IMR-90 (cell line): ENCODE data around the gene ARRDC1. TPM values are rescaled to one million over a fixed set of nuclear protein-coding genes. Genes with fewer than 3 reads are reported as not detected.

Source experiments
- ATAC-seq: fragments of 200-7000 bp; cut with Tn5 transposase; 2 replicates; pipeline ENCODE4 v1.9.1; 2020; ENCODE audit warnings: low read depth, mild to moderate bottlenecking, moderate library complexity
- BruUV-seq: library from RNA; stranded (reverse); fragments of 400-500 nt; replicated peaks from 2 replicates; lab custom pipeline; 2021; lab: Mats Ljungman, UMichigan
- CTCF ChIA-PET: fragments of 300-600 bp; formaldehyde crosslinking; extraction: SDS; loops from one replicate; lab custom pipeline; 2021; ENCODE audit warnings: antibody characterized with exemption; lab: Yijun Ruan, JAX
- POLR2A ChIA-PET: fragments of 300-600 bp; sonication (Branson Sonifier 250); formaldehyde crosslinking; loops from one replicate; lab custom pipeline; 2022; ENCODE audit warnings: antibody characterized with exemption; ENCODE audit not compliant: unreplicated experiment; lab: Charles Lee
- DNase-seq: peaks from one replicate; pipeline ENCODE4 v3.0.0; 2013
- H2AFZ ChIP-seq: replicated peaks from 2 replicates; pipeline ENCODE3; 2013; ENCODE audit warnings: low read length, mild to moderate bottlenecking; ENCODE audit not compliant: poor library complexity
- H2AK5ac ChIP-seq: 2 replicates; pipeline ENCODE4 v1.6.1; 2013; ENCODE audit warnings: low read depth, low read length, inconsistent platforms
- H2AK9ac ChIP-seq: replicated peaks from 2 replicates; pipeline ENCODE3; 2013; ENCODE audit warnings: mild to moderate bottlenecking, low read depth, low read length, moderate library complexity; ENCODE audit not compliant: poor library complexity
- H2BK120ac ChIP-seq: 2 replicates; pipeline ENCODE4 v1.6.1; 2013; ENCODE audit warnings: low read depth, low read length, inconsistent platforms
- H2BK15ac ChIP-seq: 3 replicates; pipeline ENCODE4 v1.6.1; 2013; ENCODE audit warnings: low read depth, low read length, inconsistent platforms
- H2BK20ac ChIP-seq: 2 replicates; pipeline ENCODE4 v1.6.1; 2013; ENCODE audit warnings: low read depth, mild to moderate bottlenecking, inconsistent platforms, low read length, moderate library complexity
- H2BK5ac ChIP-seq: 2 replicates; pipeline ENCODE4 v1.6.1; 2013; ENCODE audit warnings: mild to moderate bottlenecking, low read depth, low read length, inconsistent platforms; ENCODE audit not compliant: poor library complexity, severe bottlenecking
- H3K14ac ChIP-seq: replicated peaks from 2 replicates; pipeline ENCODE4 v1.6.1; 2013; ENCODE audit warnings: low read depth, low read length, inconsistent platforms
- H3K18ac ChIP-seq: 2 replicates; pipeline ENCODE4 v1.6.1; 2013; ENCODE audit warnings: low read depth, low read length, control low read depth
- H3K23ac ChIP-seq: 2 replicates; pipeline ENCODE4 v1.6.1; 2013; ENCODE audit warnings: low read depth, low read length, inconsistent platforms
- H3K27ac ChIP-seq: 2 replicates; pipeline ENCODE4 v1.5.1; 2013; ENCODE audit warnings: mild to moderate bottlenecking, control low read depth, low read length; ENCODE audit not compliant: insufficient read depth
- H3K27me3 ChIP-seq: 2 replicates; pipeline ENCODE4 v1.6.1; 2013; ENCODE audit warnings: low read length; ENCODE audit not compliant: control insufficient read depth, insufficient read depth
- H3K36me3 ChIP-seq: 2 replicates; pipeline ENCODE4 v1.6.1; 2013; ENCODE audit warnings: low read length, mixed read lengths; ENCODE audit not compliant: control insufficient read depth, insufficient read depth
- H3K4ac ChIP-seq: 2 replicates; pipeline ENCODE4 v1.6.1; 2013; ENCODE audit warnings: low read depth, low read length, inconsistent platforms
- H3K4me1 ChIP-seq: 2 replicates; pipeline ENCODE4 v1.6.1; 2013; ENCODE audit warnings: low read length, mixed read lengths; ENCODE audit not compliant: control insufficient read depth, insufficient read depth
- H3K4me2 ChIP-seq: 2 replicates; pipeline ENCODE4 v1.6.1; 2013; ENCODE audit warnings: low read depth, mild to moderate bottlenecking, control low read depth, low read length, moderate library complexity
- H3K4me3 ChIP-seq: 2 replicates; pipeline ENCODE4 v1.5.1; 2013; ENCODE audit warnings: low read depth, mild to moderate bottlenecking, control low read depth, low read length, moderate library complexity; ENCODE audit not compliant: insufficient read depth
- H3K56ac ChIP-seq: 2 replicates; pipeline ENCODE4 v1.6.1; 2013; ENCODE audit warnings: low read length, inconsistent platforms; ENCODE audit not compliant: insufficient read depth; ENCODE audit errors: extremely low read depth
- H3K79me1 ChIP-seq, 2 experiments: 2 replicates each; pipeline ENCODE4 v1.6.1; 2013; ENCODE audit warnings: low read length in 2 of 2, inconsistent platforms in 1 of 2, low read depth in 1 of 2
- H3K9ac ChIP-seq: 2 replicates; pipeline ENCODE4 v1.6.1; 2013; ENCODE audit warnings: low read depth, low read length, control low read depth
- H3K9me1 ChIP-seq: 2 replicates; pipeline ENCODE4 v1.6.1; 2013; ENCODE audit warnings: low read length, inconsistent platforms; ENCODE audit not compliant: insufficient read depth
- H3K9me3 ChIP-seq: 2 replicates; pipeline ENCODE4 v1.6.1; 2013; ENCODE audit warnings: low read length; ENCODE audit not compliant: control insufficient read depth, insufficient read depth
- H4K20me1 ChIP-seq: 2 replicates; pipeline ENCODE4 v1.6.1; 2013; ENCODE audit warnings: low read length, inconsistent platforms; ENCODE audit not compliant: insufficient read depth
- H4K5ac ChIP-seq: 2 replicates; pipeline ENCODE4 v1.6.1; 2013; ENCODE audit warnings: mild to moderate bottlenecking, low read depth, low read length, control low read depth
- H4K8ac ChIP-seq, 2 experiments: 2 replicates each; pipeline ENCODE4 v1.6.1; 2013; ENCODE audit warnings: low read depth in 2 of 2, low read length in 2 of 2, control low read depth in 1 of 2, inconsistent platforms in 1 of 2
- H4K91ac ChIP-seq: 2 replicates; pipeline ENCODE4 v1.6.1; 2013; ENCODE audit warnings: low read depth, low read length, inconsistent platforms; ENCODE audit not compliant: insufficient read depth
- CEBPB ChIP-seq: IDR thresholded peaks from 2 replicates; pipeline ENCODE4 v1.6.1; 2012; ENCODE audit warnings: low read depth, low read length, improper control_type of control experiment
- RAD21 ChIP-seq: IDR thresholded peaks from 2 replicates; pipeline ENCODE4 v1.6.1; 2012; ENCODE audit warnings: low read length, improper control_type of control experiment
- WGBS, 2 experiments: methylation state at CpG; one replicate each; pipeline versions ENCODE4 v1.1.5 to v1.1.7; 2013; ENCODE audit warnings: missing lambda C conversion rate in 2 of 2; ENCODE audit not compliant: insufficient read length in 1 of 2; ENCODE audit errors: extremely low coverage in 2 of 2; 5-methylcytosine and 5-hydroxymethylcytosine counted together
- dilution Hi-C: fragments of 300-500 bp; cut with HindIII; formaldehyde crosslinking; loops from one replicate; pipeline ENCODE4 v1.14.3; 2018; ENCODE audit warnings: low sequenced_read_pairs; ENCODE audit not compliant: unreplicated experiment
- in situ Hi-C: fragments of 300-500 bp; cut with MboI; formaldehyde crosslinking; loops from 3 replicates; pipeline ENCODE4 v1.14.3; 2019; ENCODE audit warnings: low sequenced_read_pairs, inconsistent platforms, mixed read lengths
- intact Hi-C: fragments of 100-400 bp; cut with micrococcal nuclease; formaldehyde crosslinking; loops from 2 replicates; pipeline ENCODE4 v1.10.0; 2022
- polyA plus RNA-seq, 3 experiments: library from polyadenylated mRNA; depleted of rRNA; stranded (reverse); fragments of >200 nt; gene quantifications; 2 replicates each; pipeline ENCODE4 v1.2.3, GENCODE V29; 2012; ENCODE audit warnings: low replicate concordance in 1 of 3
- total RNA-seq: library from RNA; depleted of rRNA; stranded (reverse); fragments of >200 nt; gene quantifications from 2 replicates; pipeline ENCODE4 v1.2.3, GENCODE V29; 2012

Gene ARRDC1
- total and polyA plus RNA-seq, 2 of the 4 experiments (the other 2 are of a cell fraction): 7.7 to 41.4 TPM

DNA sequence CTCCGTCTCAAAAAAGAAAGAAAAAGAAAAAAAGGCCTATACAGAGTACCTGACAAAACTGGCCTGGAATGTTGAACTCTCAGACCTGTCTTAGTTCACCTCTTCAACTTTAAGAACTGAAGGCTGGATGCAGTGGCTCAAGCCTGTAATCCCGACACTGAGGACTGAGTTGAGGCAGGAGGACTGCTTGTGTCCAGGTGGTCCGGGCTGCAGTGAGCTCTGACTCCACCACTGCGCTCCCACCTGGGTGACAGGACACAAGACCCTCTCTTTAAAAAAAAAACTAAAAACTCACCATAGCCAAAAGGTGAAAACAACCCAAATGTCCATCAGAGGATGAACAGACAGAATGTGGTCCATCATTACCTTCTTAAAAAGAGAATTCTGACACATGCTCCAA, 47.4 kb upstream of the ARRDC1 start:
- Histone ChIP-seq H2BK20ac (no peak overlapping the region), H2BK5ac (no peak overlapping the region), H4K5ac (no peak overlapping the region), H3K23ac (no peak overlapping the region), H3K27me3 (no peaks in the 10 kb centered on the region), H3K9ac (no peak overlapping the region), H3K14ac (no peak overlapping the region), H2BK120ac (no peak overlapping the region), H3K9me1 (no peaks in the 10 kb centered on the region), H3K4me3 (no peak overlapping the region), H3K56ac (no peak overlapping the region), H4K91ac (no peak overlapping the region), H3K4me2 (no peak overlapping the region), H2BK15ac (no peak overlapping the region), H3K9me3 (no peaks in the 10 kb centered on the region), H2AFZ (no peak overlapping the region), H3K4ac (no peak overlapping the region), H2AK5ac (no peak overlapping the region), H4K8ac (no peak overlapping the region), H3K4me1 (no peaks in the 10 kb centered on the region), H4K20me1 (peaks cover 3% of the 10 kb centered on the region; the same call in 1 of the 2 replicates), H2AK9ac (no peak overlapping the region), H3K18ac (no peak overlapping the region), H3K36me3 (peaks cover 37% of the 10 kb centered on the region), H3K27ac (no peak overlapping the region), H3K79me1 (peaks cover 4 to 22% of the 10 kb centered on the region in 2 experiments; a peak in 3 of 4 replicates)
- in situ Hi-C loops: no loop called here
- no TSS peak for BruUV-seq
- WGBS, 2 experiments: no CpG with 5 or more reads among the region's 4 CpGs
- TF ChIP-seq RAD21 (no peak), CEBPB (no peak)
- intact Hi-C loops: no loop called here
- ATAC-seq (no peak), DNase-seq (no peak)
- dilution Hi-C loops: no loop called here
- CTCF ChIA-PET: no interaction called here
- POLR2A ChIA-PET: no interaction called here
